Esophagus (tissue), 2 donors: ENCODE data around the gene PLXNA2. TPM values are rescaled to one million over a fixed set of nuclear protein-coding genes. Genes with fewer than 3 reads are reported as not detected.
A peak's percentile ranks its signal among the peaks of the same experiment; 100 is the strongest.

Source experiments
- H3K27ac ChIP-seq, 2 donors: one replicate each; pipeline ENCODE4 v1.5.1; 2013; ENCODE audit warnings: low read depth in 2 of 2, mild to moderate bottlenecking in 2 of 2, inconsistent platforms in 1 of 2, low read length in 1 of 2, moderate library complexity in 1 of 2
- H3K27me3 ChIP-seq, 2 donors: one replicate each; pipeline ENCODE4 v1.6.1; 2013; ENCODE audit warnings: low read length in 2 of 2, control low read depth in 1 of 2, mild to moderate bottlenecking in 1 of 2; ENCODE audit not compliant: insufficient read depth in 2 of 2, control insufficient read depth in 1 of 2
- H3K36me3 ChIP-seq, 2 donors: one replicate each; pipeline ENCODE4 v1.6.1; 2013; ENCODE audit warnings: low read length in 1 of 2; ENCODE audit not compliant: control insufficient read depth in 2 of 2, insufficient read depth in 2 of 2
- H3K4me1 ChIP-seq, 2 donors: one replicate each; pipeline ENCODE4 v1.6.1; 2013; ENCODE audit warnings: low read length in 1 of 2; ENCODE audit not compliant: control insufficient read depth in 2 of 2, insufficient read depth in 2 of 2
- H3K4me3 ChIP-seq, 2 donors: one replicate each; pipeline ENCODE4 v1.5.1; 2013; ENCODE audit warnings: low read length in 2 of 2, mild to moderate bottlenecking in 2 of 2, low read depth in 1 of 2, moderate library complexity in 1 of 2
- H3K9me3 ChIP-seq, 2 donors: one replicate each; pipeline ENCODE4 v1.6.1; 2013; ENCODE audit warnings: mild to moderate bottlenecking in 2 of 2, low read depth in 1 of 2, low read length in 1 of 2, moderate library complexity in 1 of 2; ENCODE audit not compliant: control insufficient read depth in 2 of 2, insufficient read depth in 1 of 2
- WGBS, 2 donors: extraction: QIAGEN DNeasy Blood & Tissue Kit; methylation state at CpG; one replicate each; pipeline ENCODE4 v1.1.7; 2013; 5-methylcytosine and 5-hydroxymethylcytosine counted together
- polyA plus RNA-seq, 2 donors: library from polyadenylated mRNA; stranded (reverse); fragments of 200-250 nt; gene quantifications; one replicate each; pipeline ENCODE4 v1.2.3, GENCODE V29; 2013
- donor health status: healthy with polysubstance abuse.
- donor health status: Bipolar disorder and iron deficiency.

Gene PLXNA2
- polyA plus RNA-seq, 2 donors, result 12.6 to 25.5 TPM

GRCh38 chr1:208133355-208133754 is 110.8 kb downstream of the PLXNA2 start:
- Histone ChIP-seq H3K27ac (no peak overlapping the region), H3K9me3 (no peaks in the 10 kb centered on the region), H3K27me3 (no peaks in the 10 kb centered on the region), H3K4me3 (no peak overlapping the region), H3K36me3 (peaks cover 0 to 8% of the 10 kb centered on the region in 2 donors), H3K4me1 (peaks cover 4 to 8% of the 10 kb centered on the region in 2 donors)
- 96 to 100% methylated on average over 2 of the region's 2 CpGs for WGBS, 2 donors

- Histone ChIP-seq H3K4me3 (no peak overlapping the region), H3K36me3 (peaks cover 0 to 8% of the 10 kb centered on the region in 2 donors), H3K9me3 (no peaks in the 10 kb centered on the region), H3K27me3 (no peaks in the 10 kb centered on the region), H3K27ac (peak overlapping the region; percentile 31 to 81), H3K4me1 (peaks cover 4 to 8% of the 10 kb centered on the region in 2 donors)
- WGBS, 2 donors, result 32 to 39% methylated on average over 4 of the region's 4 CpGs
Observed at GRCh38 chr1:208132287-208132882, 111.8 kb downstream of the PLXNA2 start.

GRCh38 chr1:208131621-208132286 is 112.4 kb downstream of the PLXNA2 start:
- 46 to 49% methylated on average over 15 of the region's 15 CpGs for WGBS, 2 donors
- no peaks in the 10 kb centered on the region for H3K27me3 ChIP-seq
- peak overlapping the region; percentile 30 to 31 for H3K27ac ChIP-seq
- H3K9me3 ChIP-seq, result no peaks in the 10 kb centered on the region
- peaks cover 4 to 6% of the 10 kb centered on the region in 2 donors for H3K4me1 ChIP-seq
- H3K36me3 ChIP-seq, result peaks cover 0 to 8% of the 10 kb centered on the region in 2 donors
- H3K4me3 ChIP-seq, result no peak overlapping the region

GRCh38 chr1:208129487-208129886 is 114.7 kb downstream of the PLXNA2 start:
- Histone ChIP-seq H3K4me3 (no peak overlapping the region), H3K27ac (no peak overlapping the region), H3K27me3 (no peaks in the 10 kb centered on the region), H3K36me3 (peaks cover 0 to 6% of the 10 kb centered on the region in 2 donors), H3K4me1 (peaks cover 2 to 5% of the 10 kb centered on the region in 2 donors), H3K9me3 (no peaks in the 10 kb centered on the region)
- WGBS, 2 donors, result 82 to 87% methylated on average over 1 of the region's 1 CpG

- H3K36me3 ChIP-seq, result peaks cover 0 to 6% of the 10 kb centered on the region in 2 donors
- no peaks in the 10 kb centered on the region for H3K9me3 ChIP-seq
- no peak overlapping the region for H3K4me3 ChIP-seq
- H3K4me1 ChIP-seq, result peaks cover 2 to 5% of the 10 kb centered on the region in 2 donors
- H3K27me3 ChIP-seq, result no peaks in the 10 kb centered on the region
- H3K27ac ChIP-seq, result no peak overlapping the region
- WGBS, 2 donors, result 18 to 21% methylated on average over 1 of the region's 1 CpG
Observed at GRCh38 chr1:208129060-208129459, 115.1 kb downstream of the PLXNA2 start.

GRCh38 chr1:208127792-208128529 is 116.2 kb downstream of the PLXNA2 start:
- Histone ChIP-seq H3K4me3 (no peak overlapping the region), H3K27ac (no peak overlapping the region), H3K4me1 (peaks cover 2 to 5% of the 10 kb centered on the region in 2 donors), H3K36me3 (peaks cover 0 to 6% of the 10 kb centered on the region in 2 donors), H3K27me3 (no peaks in the 10 kb centered on the region), H3K9me3 (no peaks in the 10 kb centered on the region)
- 69 to 78% methylated on average over 10 of the region's 10 CpGs for WGBS, 2 donors

GRCh38 chr1:208127284-208127683 is 116.9 kb downstream of the PLXNA2 start:
- Histone ChIP-seq H3K27ac (no peak overlapping the region), H3K9me3 (no peaks in the 10 kb centered on the region), H3K4me3 (no peak overlapping the region), H3K27me3 (no peaks in the 10 kb centered on the region), H3K4me1 (peaks cover 2 to 5% of the 10 kb centered on the region in 2 donors), H3K36me3 (peaks cover 0 to 6% of the 10 kb centered on the region in 2 donors)
- 82 to 87% methylated on average over 2 of the region's 2 CpGs for WGBS, 2 donors

- WGBS, 2 donors, result 68 to 69% methylated on average over 2 of the region's 2 CpGs
- H3K4me3 ChIP-seq, result no peak overlapping the region
- H3K9me3 ChIP-seq, result no peaks in the 10 kb centered on the region
- no peaks in the 10 kb centered on the region for H3K4me1 ChIP-seq
- no peaks in the 10 kb centered on the region for H3K27me3 ChIP-seq
- peaks cover 0 to 5% of the 10 kb centered on the region in 2 donors for H3K36me3 ChIP-seq
- no peak overlapping the region for H3K27ac ChIP-seq
Observed at GRCh38 chr1:208126108-208126507, 118.1 kb downstream of the PLXNA2 start.

GRCh38 chr1:208122612-208123358 is 121.4 kb downstream of the PLXNA2 start:
- H3K27ac ChIP-seq, result no peak overlapping the region
- H3K36me3 ChIP-seq, result peaks cover 0 to 12% of the 10 kb centered on the region in 2 donors
- H3K27me3 ChIP-seq, result no peaks in the 10 kb centered on the region
- no peak overlapping the region for H3K4me3 ChIP-seq
- no peaks in the 10 kb centered on the region for H3K9me3 ChIP-seq
- 91 to 95% methylated on average over 4 of the region's 4 CpGs for WGBS, 2 donors
- H3K4me1 ChIP-seq, result peaks cover 0 to 2% of the 10 kb centered on the region in 2 donors
